DMS53 treated with DMSO at 0.1 percent for 48 hours (cell line): ENCODE results near the gene LRRC49.
"Not testable (repeated sequence)": the region's sequence is repeated elsewhere in the genome, so short reads cannot be mapped to it uniquely, and the experiment has no call there.

ENCODE experiments used
- DNase-seq: peaks from one replicate; lab custom pipeline; 2025; ENCODE audit not compliant: unreplicated experiment; lab: John Stamatoyannopoulos, UW

Gene LRRC49

GRCh38 chr15:70866982-70867641 is 25.5 kb upstream of the LRRC49 start:
- DNase-seq = no peak

- DNase-seq = no peak
Measured at GRCh38 chr15:70867911-70868467, 24.6 kb upstream of the LRRC49 start.

DNA sequence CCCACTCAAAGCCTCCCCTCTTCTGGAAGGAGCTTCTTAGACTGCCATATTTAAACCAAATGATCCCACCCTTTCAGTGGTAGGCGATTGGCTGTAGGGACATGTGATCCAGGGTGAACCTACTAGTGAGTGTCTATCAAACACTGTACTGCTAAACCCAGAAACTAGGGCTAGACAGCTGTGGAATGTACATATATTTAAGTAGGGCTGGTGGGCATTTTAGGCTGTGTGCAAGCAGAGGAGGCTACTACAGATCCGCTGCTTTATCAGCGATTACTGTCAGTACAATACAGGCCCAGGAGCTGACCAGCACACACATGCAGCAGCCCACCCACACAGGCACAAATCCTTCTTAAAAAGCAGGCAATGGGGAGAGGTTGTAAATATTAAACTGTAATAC is 23.3 kb upstream of the LRRC49 start:
- DNase-seq = no peak

- no peak for DNase-seq
Measured at GRCh38 chr15:70870051-70870450, 22.6 kb upstream of the LRRC49 start.

DNA sequence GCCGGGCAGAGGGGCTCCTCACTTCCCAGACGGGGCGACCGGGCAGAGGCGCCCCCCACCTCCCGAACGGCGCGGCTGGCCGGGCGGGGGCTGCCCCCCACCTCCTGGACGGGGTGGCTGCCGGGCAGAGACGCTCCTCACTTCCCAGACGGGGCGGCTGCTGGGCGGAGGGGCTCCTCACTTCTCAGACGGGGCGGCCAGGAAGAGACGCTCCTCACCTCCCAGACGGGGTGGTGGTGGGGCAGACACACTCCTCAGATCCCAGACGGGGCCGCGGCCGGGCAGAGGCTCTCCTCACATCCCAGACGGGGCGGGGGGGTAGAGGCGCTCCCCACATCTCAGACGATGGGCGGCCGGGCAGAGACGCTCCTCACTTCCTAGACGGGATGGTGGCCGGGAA is 21.1 kb upstream of the LRRC49 start:
- not testable (repeated sequence) for DNase-seq

DNA sequence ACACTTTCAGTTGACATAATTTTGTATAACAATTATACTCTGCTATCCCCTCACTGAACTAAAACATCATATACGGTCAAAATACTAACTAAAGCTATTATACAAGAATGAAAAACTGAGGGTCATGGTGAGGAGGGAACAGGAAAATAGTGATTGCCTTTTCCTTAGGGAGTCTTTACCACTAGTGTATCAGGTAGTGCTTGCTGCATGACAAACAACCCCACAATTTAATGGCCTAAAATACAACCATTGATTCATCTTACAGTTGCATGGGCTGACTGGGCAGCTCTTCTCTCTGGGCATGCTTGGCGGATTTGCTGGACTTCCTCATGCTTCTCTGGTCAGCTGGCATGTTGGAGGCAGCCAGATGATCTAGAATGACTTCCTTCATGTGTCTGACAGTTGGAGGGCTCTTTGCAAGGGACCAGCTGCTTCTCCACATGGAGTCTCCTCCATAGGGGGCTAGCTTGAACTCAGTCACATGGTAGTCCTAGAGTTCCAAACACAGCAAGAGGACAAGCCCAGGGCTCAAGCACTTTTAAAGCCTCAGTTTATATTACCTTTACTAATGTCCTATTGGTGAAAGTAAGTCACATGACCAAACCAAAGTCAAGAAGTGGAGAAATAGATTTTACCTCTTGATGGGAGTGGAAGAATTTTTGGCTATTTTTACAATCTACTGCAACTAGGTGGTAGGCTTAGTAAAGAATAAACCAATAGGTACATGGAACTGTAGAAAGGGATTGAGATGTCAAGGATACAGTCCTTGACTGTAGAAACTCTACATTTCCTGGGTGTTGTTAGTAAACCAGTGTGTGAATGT is 19.2 kb upstream of the LRRC49 start:
- DNase-seq = no peak

- no peak for DNase-seq
Measured at GRCh38 chr15:70875001-70875782, 17.4 kb upstream of the LRRC49 start.

GRCh38 chr15:70876011-70876410 is 16.6 kb upstream of the LRRC49 start:
- DNase-seq = no peak

GRCh38 chr15:70876683-70877082 is 15.9 kb upstream of the LRRC49 start:
- DNase-seq = no peak

DNA sequence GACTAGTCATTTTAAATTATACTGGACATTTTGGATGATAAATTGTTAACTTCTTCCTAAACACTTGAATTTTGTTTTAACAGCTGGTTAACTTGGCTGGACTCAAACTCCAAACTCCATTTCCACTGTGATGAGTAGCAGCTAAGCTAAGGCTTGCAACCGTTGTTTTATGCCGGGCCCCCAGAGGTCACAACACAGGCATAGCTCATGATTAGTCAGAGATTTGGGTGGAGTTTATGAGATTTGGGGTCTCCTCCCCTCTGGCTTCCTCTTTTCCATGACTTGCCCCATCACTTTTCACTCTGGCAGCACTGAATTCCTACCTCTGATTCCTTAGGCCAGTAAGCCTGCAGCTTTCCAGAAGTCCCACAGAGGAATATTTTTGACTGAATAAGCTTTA is 13.2 kb upstream of the LRRC49 start:
- DNase-seq = no peak

DNA sequence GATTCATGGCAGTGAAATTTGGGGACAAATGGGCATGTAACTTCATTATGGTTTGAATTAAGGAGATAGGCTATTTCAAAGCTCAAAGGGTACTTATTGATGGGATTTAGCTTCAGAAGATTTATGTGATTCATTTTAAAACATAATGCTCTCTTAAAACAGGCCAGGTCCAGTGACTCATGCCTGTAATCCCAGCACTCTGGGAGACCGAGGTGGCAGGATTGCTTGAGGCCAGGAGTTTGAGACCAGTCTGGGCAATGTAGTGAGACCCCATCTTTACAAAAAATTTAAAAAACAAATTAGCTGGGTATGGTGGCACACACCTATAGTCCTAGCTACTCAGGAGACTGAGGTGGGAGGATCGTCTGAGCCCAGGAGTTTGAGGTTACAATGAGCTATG is 11.8 kb upstream of the LRRC49 start:
- DNase-seq = no peak

DNA sequence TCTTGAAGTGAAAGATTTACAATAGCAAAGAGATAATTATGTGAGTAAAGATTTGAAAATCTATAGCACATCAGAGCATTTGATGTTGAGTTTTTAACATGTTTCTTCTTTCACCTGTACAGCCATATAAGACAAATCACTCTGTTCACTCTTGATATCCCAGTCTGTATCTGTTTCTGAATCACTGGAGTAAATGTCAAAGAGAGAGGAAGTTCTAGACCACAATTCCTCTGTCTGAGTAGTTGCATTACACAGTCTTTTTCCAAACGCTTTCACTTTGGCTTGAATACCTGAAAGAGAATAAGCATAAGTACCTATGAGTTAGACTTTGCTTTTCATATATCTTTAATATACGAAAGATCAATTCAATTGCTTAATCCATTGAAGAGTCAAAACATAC is 10.3 kb upstream of the LRRC49 start:
- DNase-seq = no peak

GRCh38 chr15:70892912-70893560 is 410 bp downstream of the LRRC49 start:
- peak; percentile 49 for DNase-seq

DNA sequence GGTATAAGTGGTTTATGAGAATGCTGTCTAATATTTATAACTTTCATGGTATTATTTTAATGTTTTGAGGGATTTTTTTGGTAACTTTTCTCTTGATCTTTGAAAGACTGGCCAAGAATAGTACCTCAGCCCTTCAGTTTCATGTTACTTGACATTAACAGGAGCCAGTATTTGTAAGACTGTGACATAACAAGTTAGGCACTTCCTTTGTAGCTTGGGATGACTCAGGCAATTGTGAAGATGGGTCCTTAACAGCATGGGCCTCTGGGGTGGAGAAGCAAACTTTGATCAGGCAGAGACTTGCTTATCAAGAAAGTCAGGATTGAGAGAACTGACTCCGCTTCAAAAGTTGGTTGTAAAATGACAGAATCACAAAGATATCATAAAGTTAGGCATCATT is 9.5 kb downstream of the LRRC49 start:
- DNase-seq = peak; percentile 7

DNA sequence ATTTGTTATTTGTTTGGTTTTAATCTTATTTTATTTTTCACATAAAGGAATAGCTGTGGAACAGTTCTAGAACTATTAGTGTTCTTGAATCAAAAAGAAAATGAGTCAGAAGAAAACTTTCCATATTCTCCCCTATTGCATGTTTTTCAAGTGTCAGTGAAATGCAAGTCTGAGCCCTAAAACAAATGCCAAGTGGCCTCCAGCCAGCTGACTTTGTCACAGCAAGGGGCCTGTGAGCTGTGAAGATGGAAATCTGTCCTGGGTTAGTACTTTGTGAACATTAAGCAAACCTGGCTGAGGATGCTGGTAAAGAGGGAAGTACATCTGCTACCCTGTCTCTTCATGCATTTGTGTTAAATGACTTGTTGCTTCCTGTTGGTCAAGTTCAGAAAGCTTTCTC is 14.2 kb downstream of the LRRC49 start:
- DNase-seq = no peak

DNA sequence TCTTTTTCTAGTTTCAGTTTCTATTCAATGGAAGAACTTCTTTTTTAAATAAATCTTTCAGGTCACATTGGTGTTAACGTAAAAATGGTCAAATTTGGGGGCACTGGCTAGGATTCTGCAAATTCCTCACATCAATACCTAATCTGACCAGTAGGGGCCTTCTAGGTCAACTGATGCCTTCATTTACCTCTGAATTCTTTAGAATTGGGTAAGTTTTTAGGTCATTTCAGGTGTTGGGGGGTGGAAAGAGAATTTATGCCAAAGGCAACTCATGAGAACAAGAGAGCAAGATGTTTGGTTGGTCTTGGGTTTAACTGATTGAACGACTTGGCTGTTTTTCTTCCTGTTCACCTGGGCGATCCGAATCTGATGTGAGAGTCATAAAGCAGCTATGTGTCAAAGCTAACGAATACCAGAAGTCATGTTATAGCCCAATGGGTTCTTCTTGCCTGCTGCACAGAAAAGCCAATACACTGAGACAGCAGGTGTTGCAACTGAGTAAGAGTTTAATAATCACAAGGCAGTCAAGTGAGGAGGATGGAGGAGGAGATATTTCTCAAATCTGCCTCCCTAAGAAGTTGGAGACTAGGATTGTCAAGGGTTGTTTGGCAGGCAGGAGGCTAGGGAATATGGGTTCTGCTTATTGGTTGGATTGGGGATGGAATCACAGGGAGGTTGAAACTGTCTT is 15.3 kb downstream of the LRRC49 start:
- no peak for DNase-seq

DNA sequence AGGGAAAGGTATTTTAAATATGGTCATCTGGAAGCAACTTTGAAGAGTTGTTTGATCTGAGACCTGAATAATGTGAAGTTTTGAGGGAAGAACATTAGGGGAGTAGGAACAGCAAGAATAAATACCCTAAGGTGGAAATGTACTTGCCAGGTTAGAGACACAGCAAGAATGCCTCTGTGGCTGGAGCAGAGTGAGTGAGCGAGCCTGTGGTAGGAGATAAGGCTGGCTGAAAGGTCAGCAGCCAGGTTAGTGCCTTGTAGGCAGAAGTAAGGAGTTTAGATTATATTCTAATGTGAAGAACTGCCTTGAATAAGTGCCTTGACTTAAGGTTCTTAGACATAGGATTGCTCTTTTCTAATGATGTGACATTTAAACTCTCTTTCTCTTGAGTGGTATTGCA is 18.3 kb downstream of the LRRC49 start:
- no peak for DNase-seq

GRCh38 chr15:70912187-70912586 is 19.6 kb downstream of the LRRC49 start:
- DNase-seq = no peak

- no peak for DNase-seq
Measured at GRCh38 chr15:70916531-70916930, 23.9 kb downstream of the LRRC49 start.

- DNase-seq = no peak
Measured at GRCh38 chr15:70917955-70918354, 25.3 kb downstream of the LRRC49 start.
